Nephron progenitor cell (in vitro differentiated cells): ENCODE data around the gene TAB2.

Source experiments
- DNase-seq: peaks from one replicate; pipeline ENCODE4 v3.0.0; 2021
- H3K27ac Mint-ChIP-seq: 2 replicates; pipeline ENCODE4 v1.8.0; 2021; ENCODE audit warnings: mild to moderate bottlenecking, moderate library complexity, mixed read lengths
- H3K27me3 Mint-ChIP-seq: 2 replicates; pipeline ENCODE4 v1.8.0; 2021; ENCODE audit warnings: mild to moderate bottlenecking, low read depth, mixed read lengths; ENCODE audit not compliant: poor library complexity
- H3K36me3 Mint-ChIP-seq: 2 replicates; pipeline ENCODE4 v1.8.0; 2021; ENCODE audit warnings: low read depth, mixed read lengths
- H3K4me1 Mint-ChIP-seq: 2 replicates; pipeline ENCODE4 v1.8.0; 2021; ENCODE audit warnings: mixed read lengths
- H3K4me3 Mint-ChIP-seq: 2 replicates; pipeline ENCODE4 v1.8.0; 2021; ENCODE audit warnings: mild to moderate bottlenecking, moderate library complexity, mixed read lengths
- H3K9me3 Mint-ChIP-seq: 2 replicates; pipeline ENCODE4 v1.8.0; 2021; ENCODE audit warnings: mild to moderate bottlenecking, moderate library complexity, mixed read lengths
- CTCF ChIP-seq: fragments of 200-600 bp; sonication (generic); IDR thresholded peaks from 2 replicates; pipeline ENCODE4 v1.5.0; 2021; ENCODE audit warnings: antibody characterized with exemption

TAB2 gene

GRCh38 chr6:149389509-149390297 lies 72.2 kb downstream of the TAB2 start:
- no peak overlapping the region for H3K4me3 Mint-ChIP-seq
- H3K27ac Mint-ChIP-seq = no peak overlapping the region
- H3K36me3 Mint-ChIP-seq = peaks cover 81% of the 10 kb centered on the region
- TF ChIP-seq CTCF = no peak
- no peaks in the 10 kb centered on the region for H3K27me3 Mint-ChIP-seq
- H3K4me1 Mint-ChIP-seq = peaks cover 10% of the 10 kb centered on the region
- no peak for DNase-seq
- peaks cover 6% of the 10 kb centered on the region for H3K9me3 Mint-ChIP-seq

- no peak for TF ChIP-seq CTCF
- Mint-ChIP-seq H3K36me3 (peaks cover 83% of the 10 kb centered on the region), H3K4me1 (peaks cover 10% of the 10 kb centered on the region), H3K9me3 (peaks cover 14% of the 10 kb centered on the region), H3K27me3 (no peaks in the 10 kb centered on the region), H3K27ac (no peak overlapping the region), H3K4me3 (no peak overlapping the region)
- no peak for DNase-seq
These were observed 74.6 kb downstream of the TAB2 start for GRCh38 chr6:149392093-149392492.

DNA sequence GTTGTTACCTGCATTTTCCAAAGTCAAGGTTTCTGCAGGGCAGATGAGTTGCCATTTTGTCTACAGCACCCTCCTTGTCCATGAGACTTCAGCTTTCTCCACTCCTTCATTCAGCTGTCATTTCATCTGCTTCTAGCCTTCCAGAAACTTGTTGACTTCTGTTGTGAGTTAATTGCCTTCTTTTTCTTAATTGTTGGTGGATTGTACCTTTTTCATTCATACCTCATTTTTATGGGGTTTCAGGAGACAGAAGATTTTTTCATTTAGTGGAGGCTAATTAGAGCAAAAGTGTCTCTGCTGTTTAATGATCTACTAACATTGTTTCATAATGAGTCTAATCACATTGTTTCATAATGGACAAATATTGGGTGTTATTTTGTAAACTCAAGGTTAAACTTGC lies 75.0 kb downstream of the TAB2 start:
- Mint-ChIP-seq H3K36me3 (peaks cover 83% of the 10 kb centered on the region), H3K4me1 (peaks cover 10% of the 10 kb centered on the region), H3K27ac (peak overlapping the region; percentile 41), H3K4me3 (no peak overlapping the region), H3K9me3 (peaks cover 14% of the 10 kb centered on the region), H3K27me3 (no peaks in the 10 kb centered on the region)
- no peak for TF ChIP-seq CTCF
- no peak for DNase-seq

- TF ChIP-seq CTCF = no peak
- H3K27ac Mint-ChIP-seq = no peak overlapping the region
- peaks cover 83% of the 10 kb centered on the region for H3K36me3 Mint-ChIP-seq
- DNase-seq = no peak
- peaks cover 10% of the 10 kb centered on the region for H3K4me1 Mint-ChIP-seq
- peaks cover 14% of the 10 kb centered on the region for H3K9me3 Mint-ChIP-seq
- no peak overlapping the region for H3K4me3 Mint-ChIP-seq
- H3K27me3 Mint-ChIP-seq = no peaks in the 10 kb centered on the region
These were observed 75.6 kb downstream of the TAB2 start for GRCh38 chr6:149393002-149393679.

DNA sequence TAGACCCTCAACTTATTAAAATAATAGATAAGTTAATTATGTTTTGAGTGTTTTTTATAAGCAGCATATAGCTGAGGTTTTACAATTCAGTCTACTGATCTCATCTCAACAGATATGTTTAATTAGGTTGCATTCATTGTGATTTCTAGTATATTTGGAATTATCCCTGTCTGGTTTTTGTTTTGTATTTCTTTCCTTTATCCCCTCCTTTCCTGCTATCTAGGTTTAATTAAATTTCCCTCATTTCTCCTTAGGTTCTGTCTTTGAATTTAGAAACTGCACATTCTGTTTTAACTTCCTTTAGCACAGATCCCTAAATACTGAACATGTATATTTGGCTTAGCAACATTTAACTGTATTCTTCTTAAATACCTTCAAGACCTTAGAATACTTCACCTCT lies 77.7 kb downstream of the TAB2 start:
- H3K4me1 Mint-ChIP-seq = peaks cover 10% of the 10 kb centered on the region
- no peak for DNase-seq
- H3K4me3 Mint-ChIP-seq = no peak overlapping the region
- peak overlapping the region; percentile 7 for H3K27ac Mint-ChIP-seq
- no peak for TF ChIP-seq CTCF
- H3K36me3 Mint-ChIP-seq = peaks cover 87% of the 10 kb centered on the region
- H3K27me3 Mint-ChIP-seq = no peaks in the 10 kb centered on the region
- peaks cover 14% of the 10 kb centered on the region for H3K9me3 Mint-ChIP-seq
